Measurements from ENCODE around the gene PLVAP. TPM values are rescaled to one million over a fixed set of nuclear protein-coding genes. Genes with fewer than 3 reads are reported as not detected.

PLVAP gene
- total RNA-seq, 1 donor from 2014 or later = 0.99 TPM

DNA sequence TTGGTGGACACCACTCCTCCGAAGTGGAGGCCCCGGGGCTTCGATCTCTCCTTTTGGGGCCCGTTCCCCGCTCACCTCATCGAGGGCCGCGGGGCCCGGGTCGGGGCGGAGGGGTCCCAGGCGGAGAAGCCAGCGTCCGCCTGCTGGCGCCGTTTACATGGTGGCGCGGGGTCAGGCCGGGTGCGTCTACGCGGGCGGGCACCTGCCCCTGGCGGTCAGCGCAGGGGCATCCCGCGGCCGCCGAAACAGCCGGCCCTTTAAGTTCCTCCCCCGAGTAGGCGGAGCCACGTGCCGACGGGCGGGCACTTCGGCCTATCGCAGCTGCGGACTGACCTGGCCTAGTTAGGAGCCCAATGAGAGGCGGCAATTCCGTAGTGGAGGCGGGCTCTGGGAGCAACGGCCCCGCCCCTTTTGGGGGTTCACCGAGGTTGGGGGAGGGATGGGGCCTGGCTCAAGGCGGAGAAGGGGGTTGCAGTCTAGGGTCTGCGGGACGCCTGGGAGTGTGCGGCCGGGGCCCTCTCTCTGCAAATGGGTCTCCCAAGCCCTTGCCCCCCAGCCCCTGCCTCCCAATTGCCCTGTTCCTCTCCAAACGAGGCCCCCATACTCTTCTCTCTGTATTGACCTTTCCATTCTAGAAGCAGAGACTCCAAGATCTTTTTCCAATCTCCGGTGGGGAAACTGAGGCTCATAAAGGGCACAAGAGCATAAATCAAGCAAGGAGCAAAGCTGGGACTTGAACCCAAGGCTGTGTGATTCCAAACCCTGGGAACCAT lies 73.8 kb downstream of the PLVAP start, which contains the start of gene ABHD8:
Gene ABHD8, minus strand, starts transcription at position 259 of the 773 bp plus-strand sequence. CDS start 1,809 bp downstream, outside the sequence.
- peak; percentile 96 to 97 for DNase-seq (ENCODE audit: low read depth in 2 of 2)

DNA sequence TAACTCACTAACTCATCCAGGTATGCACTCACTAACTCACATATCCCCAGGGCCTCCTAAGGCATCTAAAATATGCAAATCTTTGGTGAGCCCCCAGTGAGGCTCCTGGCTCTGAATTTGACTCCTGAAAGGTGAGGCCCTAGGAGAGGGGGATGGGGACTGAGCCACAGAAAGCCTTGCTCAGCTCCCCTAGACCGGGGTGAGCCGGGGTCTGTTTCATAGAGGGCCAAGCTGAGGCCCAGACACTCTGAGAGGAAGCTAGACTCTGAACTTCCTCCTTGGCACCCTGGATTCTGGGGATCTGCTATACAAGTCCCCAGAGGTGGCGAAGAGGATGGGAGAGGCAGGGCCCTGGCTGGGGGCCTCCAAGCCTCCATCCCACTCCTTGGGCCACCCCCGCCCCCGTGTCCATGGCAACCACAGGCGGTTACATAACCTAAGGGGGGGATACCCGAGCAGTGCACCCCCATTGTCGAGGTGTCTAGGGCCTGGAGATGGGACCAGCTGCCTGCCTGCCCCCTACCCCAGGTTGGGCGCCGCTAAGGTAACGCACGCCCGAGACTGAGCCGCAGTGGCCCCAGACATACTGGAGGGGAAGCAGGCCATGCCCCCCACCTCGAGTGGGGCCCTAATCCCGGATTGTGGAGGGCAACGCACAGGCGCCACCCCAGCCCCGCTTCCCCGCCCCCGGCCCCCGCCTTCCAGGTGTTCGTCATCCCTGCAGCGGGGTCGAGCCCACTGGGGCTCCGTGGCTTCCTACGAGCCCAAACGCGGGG lies 74.6 kb downstream of the PLVAP start:
- DNase-seq (ENCODE audit: low read depth in 2 of 2) = no peak

Other genes with a start within 250 kb of the PLVAP start
- 10.7 and 12.9 TPM in 2 replicates for gene USE1, start 162.0 kb downstream of the PLVAP start, total RNA-seq
- 2.6 and 4.0 TPM in 2 replicates for gene OCEL1, start 151.1 kb downstream of the PLVAP start, total RNA-seq
- gene NR2F6, start 131.4 kb downstream of the PLVAP start, total RNA-seq = 22.9 and 38.5 TPM in 2 replicates
- gene USHBP1, start 112.6 kb downstream of the PLVAP start, total RNA-seq = 21.6 and 33.5 TPM in 2 replicates
- 61.3 and 73.2 TPM in 2 replicates for gene BABAM1, start 109.9 kb downstream of the PLVAP start, total RNA-seq
- gene ANKLE1, start 95.4 kb downstream of the PLVAP start, total RNA-seq = 0.20 and 0.44 TPM in 2 replicates
- gene ABHD8, start 73.9 kb downstream of the PLVAP start, total RNA-seq = 5.2 and 5.6 TPM in 2 replicates
- 29.6 and 56.9 TPM in 2 replicates for gene MRPL34, start 71.5 kb downstream of the PLVAP start, total RNA-seq
- 16.6 and 20.0 TPM in 2 replicates for gene DDA1, start 67.8 kb downstream of the PLVAP start, total RNA-seq
- gene ANO8, start 42.5 kb downstream of the PLVAP start, total RNA-seq = 1.5 and 3.0 TPM in 2 replicates
- 5.0 and 6.3 TPM in 2 replicates for gene GTPBP3, start 39.8 kb downstream of the PLVAP start, total RNA-seq
- gene CCDC194, start 16.9 kb upstream of the PLVAP start, total RNA-seq = not detected in 2 replicates
- gene BST2, start 28.3 kb upstream of the PLVAP start, total RNA-seq = 3.6 and 10.5 TPM in 2 replicates
- gene MVB12A, start 42.7 kb upstream of the PLVAP start, total RNA-seq = 32.3 and 33.9 TPM in 2 replicates
- gene TMEM221, start 71.3 kb upstream of the PLVAP start, total RNA-seq = not detected in 2 replicates
- not detected in 2 replicates for gene NXNL1, start 83.6 kb upstream of the PLVAP start, total RNA-seq
- 12.6 and 22.2 TPM in 2 replicates for gene SLC27A1, start 93.2 kb upstream of the PLVAP start, total RNA-seq
- 46.4 and 67.5 TPM in 2 replicates for gene PGLS, start 134.3 kb upstream of the PLVAP start, total RNA-seq
- gene COLGALT1, start 178.3 kb upstream of the PLVAP start, total RNA-seq = 44.0 and 49.7 TPM in 2 replicates

Data from lung microvascular endothelial cell (primary cell).